HEK293 (cell line): ENCODE measurements around the gene CLEC16A.

Source experiments
- CTCF ChIA-PET: fragments of 350-600 bp; formaldehyde crosslinking; extraction: SDS; loops from one replicate; lab custom pipeline; 2021; ENCODE audit warnings: antibody characterized with exemption; lab: Yijun Ruan, JAX
- POLR2A ChIA-PET: fragments of 300-600 bp; formaldehyde crosslinking; extraction: SDS; loops from one replicate; lab custom pipeline; 2020; ENCODE audit warnings: antibody characterized with exemption, inconsistent platforms; lab: Yijun Ruan, JAX
- H3K27ac ChIP-seq: fragments of 200-500 bp; sonication (Bioruptor generic); 2 replicates; pipeline ENCODE4 v1.5.1; 2014; ENCODE audit warnings: low read depth, low read length, control low read depth, inconsistent platforms; ENCODE audit errors: extremely low read depth
- H3K36me3 ChIP-seq, 2 experiments: fragments of 200-500 bp in 1 of 2; sonication (Bioruptor generic) in 1 of 2; 1 replicate in 1 of 2; 2 replicates in 1 of 2; pipeline ENCODE4 v1.5.1; 2014 to 2017; ENCODE audit warnings: inconsistent platforms in 2 of 2, low read length in 2 of 2; ENCODE audit not compliant: control insufficient read depth in 2 of 2, insufficient read depth in 1 of 2
- H3K4me1 ChIP-seq: fragments of 200-500 bp; sonication (Bioruptor generic); 2 replicates; pipeline ENCODE4 v1.5.1; 2014; ENCODE audit warnings: mild to moderate bottlenecking, low read length, inconsistent platforms; ENCODE audit not compliant: control insufficient read depth, insufficient read depth
- H3K4me3 ChIP-seq: 2 replicates; pipeline ENCODE4 v1.5.1; 2011; ENCODE audit warnings: low read depth, mild to moderate bottlenecking, control low read depth, low read length, moderate library complexity
- H3K9me3 ChIP-seq: fragments of 200-500 bp; sonication (Bioruptor generic); 2 replicates; pipeline ENCODE4 v1.5.1; 2014; ENCODE audit warnings: low read depth, low read length, inconsistent platforms; ENCODE audit not compliant: control insufficient read depth, insufficient read depth
- BCL11A ChIP-seq: fragments of 450-650 bp; formaldehyde crosslinking; IDR thresholded peaks from 2 replicates; pipeline ENCODE4 v1.5.1; 2016; ENCODE audit warnings: low read depth, missing biosample characterization, missing genetic modification characterization
- EGR2 ChIP-seq: fragments of 450-650 bp; formaldehyde crosslinking; IDR thresholded peaks from 2 replicates; pipeline ENCODE4 v1.5.1; 2016; ENCODE audit warnings: low read depth, missing biosample characterization, missing genetic modification characterization
- GLIS2 ChIP-seq: fragments of 450-650 bp; formaldehyde crosslinking; IDR thresholded peaks from 2 replicates; pipeline ENCODE4 v1.5.1; 2016; ENCODE audit warnings: missing biosample characterization, missing genetic modification characterization
- MEIS1 ChIP-seq: sonication (generic); formaldehyde crosslinking; IDR thresholded peaks from 2 replicates; pipeline ENCODE4 v1.8.1; 2022; ENCODE audit warnings: missing genetic modification reagents, mild to moderate bottlenecking, borderline replicate concordance
- ZNF112 ChIP-seq: fragments of 450-650 bp; formaldehyde crosslinking; IDR thresholded peaks from 2 replicates; pipeline ENCODE4 v1.5.0; 2017; ENCODE audit warnings: missing biosample characterization, missing genetic modification characterization
- ZNF133 ChIP-seq: fragments of 450-650 bp; formaldehyde crosslinking; IDR thresholded peaks from 2 replicates; pipeline ENCODE4 v1.5.1; 2016; ENCODE audit warnings: missing biosample characterization, missing genetic modification characterization
- ZNF155 ChIP-seq: fragments of 450-650 bp; formaldehyde crosslinking; IDR thresholded peaks from 2 replicates; pipeline ENCODE4 v1.5.1; 2016; ENCODE audit warnings: missing biosample characterization, missing genetic modification characterization
- ZNF2 ChIP-seq: fragments of 450-650 bp; formaldehyde crosslinking; IDR thresholded peaks from 2 replicates; pipeline ENCODE4 v1.5.1; 2016; ENCODE audit warnings: missing biosample characterization, missing genetic modification characterization
- ZNF335 ChIP-seq: fragments of 450-650 bp; formaldehyde crosslinking; conservative IDR thresholded peaks from 2 replicates; pipeline ENCODE4 v1.5.1; 2016; ENCODE audit warnings: missing biosample characterization, missing genetic modification characterization
- ZNF366 ChIP-seq: fragments of 450-650 bp; formaldehyde crosslinking; conservative IDR thresholded peaks from 2 replicates; pipeline ENCODE4 v1.5.1; 2016; ENCODE audit warnings: missing biosample characterization, missing genetic modification characterization
- ZNF37A ChIP-seq: fragments of 450-650 bp; IDR thresholded peaks from 2 replicates; pipeline ENCODE4 v1.5.1; 2018; ENCODE audit warnings: missing biosample characterization, missing genetic modification characterization
- ZNF423 ChIP-seq: fragments of 450-650 bp; formaldehyde crosslinking; IDR thresholded peaks from 2 replicates; pipeline ENCODE4 v1.5.1; 2016; ENCODE audit warnings: missing biosample characterization, missing genetic modification characterization
- ZNF426 ChIP-seq: fragments of 450-650 bp; formaldehyde crosslinking; IDR thresholded peaks from 2 replicates; pipeline ENCODE4 v1.5.1; 2017; ENCODE audit warnings: missing biosample characterization, missing genetic modification characterization, mild to moderate bottlenecking, inconsistent platforms, moderate library complexity
- ZNF521 ChIP-seq: fragments of 450-650 bp; formaldehyde crosslinking; IDR thresholded peaks from 2 replicates; pipeline ENCODE4 v1.5.1; 2017; ENCODE audit warnings: missing biosample characterization, mild to moderate bottlenecking, missing genetic modification characterization
- ZNF548 ChIP-seq: fragments of 450-650 bp; formaldehyde crosslinking; IDR thresholded peaks from 2 replicates; pipeline ENCODE4 v1.5.1; 2016; ENCODE audit warnings: missing biosample characterization, missing genetic modification characterization
- ZNF549 ChIP-seq: fragments of 450-650 bp; IDR thresholded peaks from 2 replicates; pipeline ENCODE4 v1.5.1; 2018; ENCODE audit warnings: missing biosample characterization, missing genetic modification characterization, mild to moderate bottlenecking, inconsistent platforms, moderate library complexity
- ZNF626 ChIP-seq: fragments of 450-650 bp; sonication (Bioruptor Pico); formaldehyde crosslinking; IDR thresholded peaks from 2 replicates; pipeline ENCODE4 v1.5.1; 2018; ENCODE audit warnings: missing biosample characterization, missing genetic modification characterization, inconsistent platforms
- ZNF654 ChIP-seq: fragments of 450-650 bp; formaldehyde crosslinking; IDR thresholded peaks from 2 replicates; pipeline ENCODE4 v1.5.1; 2016; ENCODE audit warnings: low read depth, missing biosample characterization, missing genetic modification characterization
- ZNF677 ChIP-seq: fragments of 450-650 bp; IDR thresholded peaks from 2 replicates; pipeline ENCODE4 v1.5.0; 2018; ENCODE audit warnings: missing biosample characterization, mild to moderate bottlenecking, missing genetic modification characterization, moderate library complexity
- ZNF701 ChIP-seq: fragments of 450-650 bp; formaldehyde crosslinking; IDR thresholded peaks from 2 replicates; pipeline ENCODE4 v1.5.1; 2016; ENCODE audit warnings: missing biosample characterization, missing genetic modification characterization
- ZNF785 ChIP-seq: fragments of 450-650 bp; formaldehyde crosslinking; IDR thresholded peaks from 2 replicates; pipeline ENCODE4 v1.5.1; 2016; ENCODE audit warnings: missing biosample characterization, missing genetic modification characterization
- ZNF791 ChIP-seq: fragments of 450-650 bp; formaldehyde crosslinking; IDR thresholded peaks from 2 replicates; pipeline ENCODE4 v1.5.1; 2016; ENCODE audit warnings: missing biosample characterization, missing genetic modification characterization
- TF ChIP-seq, protein P1 (sequence below): fragments of 450-650 bp; formaldehyde crosslinking; IDR thresholded peaks from 2 replicates; pipeline ENCODE4 v1.5.1; 2016; ENCODE audit warnings: missing biosample characterization, missing genetic modification characterization
- TF ChIP-seq, protein P2 (sequence below): fragments of 450-650 bp; formaldehyde crosslinking; IDR thresholded peaks from 2 replicates; pipeline ENCODE4 v1.5.1; 2016; ENCODE audit warnings: missing biosample characterization, missing genetic modification characterization
- TF ChIP-seq, protein P3 (sequence below): fragments of 450-650 bp; formaldehyde crosslinking; IDR thresholded peaks from 2 replicates; pipeline ENCODE4; 2016; ENCODE audit warnings: missing biosample characterization, missing genetic modification characterization

CLEC16A gene

DNA sequence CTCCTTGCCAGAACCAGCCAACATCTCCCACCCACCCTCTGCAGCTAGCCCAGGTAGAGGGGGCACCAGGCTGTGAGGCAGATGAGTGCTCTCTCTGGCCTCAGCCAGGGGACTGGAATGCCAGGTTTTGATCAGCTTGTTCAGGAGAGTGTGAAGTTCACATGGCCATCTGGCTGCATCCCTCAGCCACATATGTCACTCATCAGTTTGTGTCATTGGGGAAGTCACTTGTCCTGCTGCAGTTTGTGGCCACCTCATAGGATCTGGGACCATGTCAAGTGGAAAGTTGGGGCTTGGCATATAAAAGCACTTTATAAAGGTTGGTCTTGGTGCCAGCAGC, 164.1 kb downstream of the CLEC16A start:
- Histone ChIP-seq H3K9me3 (no peaks in the 10 kb centered on the region), H3K27ac (no peak overlapping the region), H3K4me3 (no peak overlapping the region), H3K36me3 (no peaks in the 10 kb centered on the region), H3K4me1 (peaks cover 5% of the 10 kb centered on the region; the same call in 1 of the 2 replicates)
- TF ChIP-seq ZNF521 (tag by site-specific recombination) (no peak), BCL11A (no peak), ZNF423 (tag by site-specific recombination) (no peak), ZNF112 (no peak), ZNF2 (no peak), ZNF335 (tag by site-specific recombination) (no peak), EGR2 (tag by site-specific recombination) (no peak), ZNF133 (tag by site-specific recombination) (no peak), ZNF37A (tag by site-specific recombination) (no peak), ZNF701 (tag by site-specific recombination) (no peak), ZNF549 (no peak), ZNF791 (no peak), ZNF626 (no peak), ZNF677 (tag by site-specific recombination) (no peak), GLIS2 (tag by site-specific recombination) (no peak), ZNF155 (tag by site-specific recombination) (no peak)
- TF ChIP-seq, protein P1, sequence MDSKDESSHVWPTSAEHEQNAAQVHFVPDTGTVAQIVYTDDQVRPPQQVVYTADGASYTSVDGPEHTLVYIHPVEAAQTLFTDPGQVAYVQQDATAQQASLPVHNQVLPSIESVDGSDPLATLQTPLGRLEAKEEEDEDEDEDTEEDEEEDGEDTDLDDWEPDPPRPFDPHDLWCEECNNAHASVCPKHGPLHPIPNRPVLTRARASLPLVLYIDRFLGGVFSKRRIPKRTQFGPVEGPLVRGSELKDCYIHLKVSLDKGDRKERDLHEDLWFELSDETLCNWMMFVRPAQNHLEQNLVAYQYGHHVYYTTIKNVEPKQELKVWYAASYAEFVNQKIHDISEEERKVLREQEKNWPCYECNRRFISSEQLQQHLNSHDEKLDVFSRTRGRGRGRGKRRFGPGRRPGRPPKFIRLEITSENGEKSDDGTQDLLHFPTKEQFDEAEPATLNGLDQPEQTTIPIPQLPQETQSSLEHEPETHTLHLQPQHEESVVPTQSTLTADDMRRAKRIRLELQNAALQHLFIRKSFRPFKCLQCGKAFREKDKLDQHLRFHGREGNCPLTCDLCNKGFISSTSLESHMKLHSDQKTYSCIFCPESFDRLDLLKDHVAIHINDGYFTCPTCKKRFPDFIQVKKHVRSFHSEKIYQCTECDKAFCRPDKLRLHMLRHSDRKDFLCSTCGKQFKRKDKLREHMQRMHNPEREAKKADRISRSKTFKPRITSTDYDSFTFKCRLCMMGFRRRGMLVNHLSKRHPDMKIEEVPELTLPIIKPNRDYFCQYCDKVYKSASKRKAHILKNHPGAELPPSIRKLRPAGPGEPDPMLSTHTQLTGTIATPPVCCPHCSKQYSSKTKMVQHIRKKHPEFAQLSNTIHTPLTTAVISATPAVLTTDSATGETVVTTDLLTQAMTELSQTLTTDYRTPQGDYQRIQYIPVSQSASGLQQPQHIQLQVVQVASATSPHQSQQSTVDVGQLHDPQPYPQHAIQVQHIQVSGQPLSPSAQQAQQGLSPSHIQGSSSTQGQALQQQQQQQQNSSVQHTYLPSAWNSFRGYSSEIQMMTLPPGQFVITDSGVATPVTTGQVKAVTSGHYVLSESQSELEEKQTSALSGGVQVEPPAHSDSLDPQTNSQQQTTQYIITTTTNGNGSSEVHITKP (tag by site-specific recombination) = no peak
- TF ChIP-seq, protein P2, sequence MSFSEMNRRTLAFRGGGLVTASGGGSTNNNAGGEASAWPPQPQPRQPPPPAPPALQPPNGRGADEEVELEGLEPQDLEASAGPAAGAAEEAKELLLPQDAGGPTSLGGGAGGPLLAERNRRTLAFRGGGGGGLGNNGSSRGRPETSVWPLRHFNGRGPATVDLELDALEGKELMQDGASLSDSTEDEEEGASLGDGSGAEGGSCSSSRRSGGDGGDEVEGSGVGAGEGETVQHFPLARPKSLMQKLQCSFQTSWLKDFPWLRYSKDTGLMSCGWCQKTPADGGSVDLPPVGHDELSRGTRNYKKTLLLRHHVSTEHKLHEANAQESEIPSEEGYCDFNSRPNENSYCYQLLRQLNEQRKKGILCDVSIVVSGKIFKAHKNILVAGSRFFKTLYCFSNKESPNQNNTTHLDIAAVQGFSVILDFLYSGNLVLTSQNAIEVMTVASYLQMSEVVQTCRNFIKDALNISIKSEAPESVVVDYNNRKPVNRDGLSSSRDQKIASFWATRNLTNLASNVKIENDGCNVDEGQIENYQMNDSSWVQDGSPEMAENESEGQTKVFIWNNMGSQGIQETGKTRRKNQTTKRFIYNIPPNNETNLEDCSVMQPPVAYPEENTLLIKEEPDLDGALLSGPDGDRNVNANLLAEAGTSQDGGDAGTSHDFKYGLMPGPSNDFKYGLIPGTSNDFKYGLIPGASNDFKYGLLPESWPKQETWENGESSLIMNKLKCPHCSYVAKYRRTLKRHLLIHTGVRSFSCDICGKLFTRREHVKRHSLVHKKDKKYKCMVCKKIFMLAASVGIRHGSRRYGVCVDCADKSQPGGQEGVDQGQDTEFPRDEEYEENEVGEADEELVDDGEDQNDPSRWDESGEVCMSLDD (tag by site-specific recombination) = no peak
- CTCF ChIA-PET = interaction anchor here (0.8 kb wide), 1 partner anchor 155 kb away, joined by 3 read pairs; no protein-coding TSS in a partner anchor
- POLR2A ChIA-PET = interaction anchor here (1.4 kb wide), 1 partner anchor 147 kb away, joined by 4 read pairs; the partner anchor contains the start of gene SOCS1

GRCh38 chr16:11109566-11109965, 165.2 kb downstream of the CLEC16A start:
- H3K36me3 ChIP-seq = no peaks in the 10 kb centered on the region
- no peak for TF ChIP-seq ZNF785 (tag by site-specific recombination)
- TF ChIP-seq ZNF366 = no peak
- no peak for TF ChIP-seq MEIS1 (CRISPR knock-in tag)
- no peak for TF ChIP-seq ZNF426
- no peak for TF ChIP-seq ZNF654 (tag by site-specific recombination)
- TF ChIP-seq ZNF548 = no peak
- TF ChIP-seq, protein P3, sequence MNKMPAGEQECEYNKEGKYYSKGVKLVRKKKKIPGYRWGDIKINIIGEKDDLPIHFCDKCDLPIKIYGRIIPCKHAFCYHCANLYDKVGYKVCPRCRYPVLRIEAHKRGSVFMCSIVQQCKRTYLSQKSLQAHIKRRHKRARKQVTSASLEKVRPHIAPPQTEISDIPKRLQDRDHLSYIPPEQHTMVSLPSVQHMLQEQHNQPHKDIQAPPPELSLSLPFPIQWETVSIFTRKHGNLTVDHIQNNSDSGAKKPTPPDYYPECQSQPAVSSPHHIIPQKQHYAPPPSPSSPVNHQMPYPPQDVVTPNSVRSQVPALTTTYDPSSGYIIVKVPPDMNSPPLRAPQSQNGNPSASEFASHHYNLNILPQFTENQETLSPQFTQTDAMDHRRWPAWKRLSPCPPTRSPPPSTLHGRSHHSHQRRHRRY (tag by site-specific recombination) = no peak
- H3K27ac ChIP-seq = no peak overlapping the region
- POLR2A ChIA-PET = interaction anchor here (1.4 kb wide), 1 partner anchor 146 kb away, joined by 4 read pairs; the partner anchor contains the start of gene SOCS1
- CTCF ChIA-PET = no interaction called here
- no peaks in the 10 kb centered on the region for H3K9me3 ChIP-seq
- no peak overlapping the region for H3K4me3 ChIP-seq
- peaks cover 2% of the 10 kb centered on the region; the same call in 1 of the 2 replicates for H3K4me1 ChIP-seq
